Stimulated activated CD8-positive, alpha-beta memory T cell treated with anti-CD3 and anti-CD28 coated beads, Interleukin-12 subunit alpha, Interleukin-12 subunit beta, amount 100 ng/mL, for 24 hours (primary cell): ENCODE results near the gene ITPKC.
A peak's percentile ranks its signal among the peaks of the same experiment; 100 is the strongest.

Source experiments
- DNase-seq: peaks from one replicate; pipeline ENCODE4 v3.0.0-alpha.2; 2020; ENCODE audit errors: extremely low read depth

ITPKC gene

DNA sequence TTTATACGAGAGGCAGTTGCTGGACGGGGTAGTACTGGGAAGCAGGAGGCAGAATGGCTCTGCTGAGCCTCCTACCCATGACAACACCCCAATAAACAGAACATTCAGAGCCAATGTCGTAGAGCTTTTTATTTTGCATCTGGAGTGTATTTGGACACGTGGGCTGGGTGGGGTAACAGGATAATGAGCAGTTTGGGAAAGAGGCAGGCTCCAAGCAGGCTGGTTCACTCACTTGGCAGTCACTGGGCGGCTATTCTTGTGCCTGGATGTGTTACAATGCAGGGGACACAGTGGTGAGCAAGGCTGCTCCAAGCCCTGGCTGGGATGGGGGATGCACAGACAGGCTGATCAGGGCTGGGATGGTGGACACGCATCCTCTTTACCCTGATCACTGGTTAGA lies 23.8 kb downstream of the ITPKC start:
- no peak for DNase-seq

DNA sequence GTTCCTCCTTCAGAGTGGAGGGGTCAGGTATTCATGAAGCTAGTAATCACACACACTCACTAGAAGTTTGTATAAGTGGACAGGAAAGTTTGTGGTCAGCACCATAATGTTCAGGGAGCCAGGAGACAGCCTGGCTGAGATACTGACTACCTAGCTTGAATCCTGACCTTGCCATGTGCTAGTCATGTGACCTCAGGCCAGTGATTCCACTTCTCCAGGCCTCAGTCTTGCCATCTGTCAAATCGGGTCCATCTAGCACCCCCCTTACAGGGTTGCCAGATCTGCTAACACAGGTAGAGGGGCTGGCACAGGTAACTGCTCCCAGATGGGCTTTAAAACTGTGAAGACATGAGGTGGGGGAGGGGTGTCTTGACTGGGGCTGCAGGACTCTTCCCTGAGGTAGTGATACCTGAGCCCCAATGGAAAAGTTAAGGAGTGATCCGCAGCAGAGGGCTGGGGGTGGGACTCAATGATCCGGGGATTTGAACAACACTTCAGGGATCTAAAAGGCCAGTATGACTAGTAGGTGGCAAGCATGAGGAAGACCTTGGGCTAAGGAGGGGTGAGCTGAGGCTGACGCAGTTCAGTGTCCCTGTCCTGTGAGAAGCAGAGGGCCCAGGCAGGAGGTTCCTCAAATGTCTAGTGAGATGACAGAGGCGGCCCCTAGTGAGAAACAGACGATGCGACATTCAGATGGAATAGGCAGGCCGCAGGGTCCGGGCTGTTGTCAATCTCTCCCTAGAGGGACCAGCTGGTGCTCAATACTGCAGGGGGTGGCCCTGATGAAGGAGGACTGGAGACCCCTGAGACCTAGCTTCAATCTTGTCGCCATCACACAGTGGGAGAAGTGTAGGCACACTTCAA lies 24.8 kb downstream of the ITPKC start:
- no peak for DNase-seq

DNA sequence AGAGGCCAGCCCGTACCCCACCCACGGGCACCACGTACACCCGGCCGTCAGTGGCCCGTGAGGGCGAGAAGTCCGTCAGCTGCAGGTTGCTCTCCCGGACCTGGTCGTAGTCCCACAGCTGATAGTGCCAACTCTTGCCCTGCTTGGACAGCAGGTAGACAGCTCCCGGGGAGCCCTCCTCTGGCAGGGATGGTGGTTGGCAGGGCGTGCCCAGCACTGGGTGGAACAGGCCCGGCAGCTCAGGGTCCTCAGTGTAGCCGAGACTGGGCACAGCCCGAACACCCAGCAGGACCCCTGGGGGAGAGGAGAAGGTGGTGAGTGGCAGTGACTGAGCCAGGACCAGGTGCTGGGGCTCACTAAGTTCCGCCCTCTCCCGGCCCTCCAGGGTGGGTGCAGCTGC lies 25.6 kb downstream of the ITPKC start:
- no peak for DNase-seq

DNA sequence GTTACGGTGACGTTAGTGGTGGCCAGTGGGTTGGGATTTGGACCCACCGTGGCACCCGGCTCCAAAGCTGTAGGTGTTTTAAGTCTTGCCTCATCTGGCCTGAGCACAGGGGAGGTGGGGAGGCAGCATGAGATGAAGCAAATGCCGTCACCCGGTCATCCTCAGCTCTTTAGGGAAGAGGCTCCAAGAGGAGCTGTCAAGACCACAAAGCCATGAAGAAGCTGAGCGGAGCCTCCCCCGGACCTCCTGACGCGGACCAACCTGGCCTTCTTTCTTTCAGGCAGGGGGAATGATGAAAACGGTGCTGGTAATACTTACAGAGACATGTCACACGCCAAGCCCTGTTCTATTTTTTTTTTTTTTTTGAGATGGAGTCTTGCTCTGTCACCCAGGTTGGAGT lies 26.0 kb downstream of the ITPKC start:
- no peak for DNase-seq

DNA sequence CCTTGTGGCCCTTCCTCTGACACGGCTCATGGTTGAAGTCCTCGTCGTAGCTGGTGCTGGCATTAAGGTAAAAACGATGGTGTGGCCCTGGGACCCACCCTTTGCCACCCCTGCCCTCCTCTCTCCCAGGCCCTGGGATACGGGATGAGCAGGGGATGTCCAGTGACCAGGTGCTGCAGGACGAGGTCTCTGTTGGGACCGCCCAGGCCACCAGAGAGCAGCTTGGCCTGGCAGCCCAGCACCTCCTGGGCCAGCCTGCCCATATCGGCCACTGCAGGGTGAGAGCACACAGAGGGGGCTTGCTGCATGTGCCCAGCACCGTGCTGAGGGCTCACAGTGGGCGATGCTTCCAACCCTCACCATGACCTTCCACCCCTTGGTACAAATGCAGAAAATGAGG lies 27.0 kb downstream of the ITPKC start:
- no peak for DNase-seq

DNA sequence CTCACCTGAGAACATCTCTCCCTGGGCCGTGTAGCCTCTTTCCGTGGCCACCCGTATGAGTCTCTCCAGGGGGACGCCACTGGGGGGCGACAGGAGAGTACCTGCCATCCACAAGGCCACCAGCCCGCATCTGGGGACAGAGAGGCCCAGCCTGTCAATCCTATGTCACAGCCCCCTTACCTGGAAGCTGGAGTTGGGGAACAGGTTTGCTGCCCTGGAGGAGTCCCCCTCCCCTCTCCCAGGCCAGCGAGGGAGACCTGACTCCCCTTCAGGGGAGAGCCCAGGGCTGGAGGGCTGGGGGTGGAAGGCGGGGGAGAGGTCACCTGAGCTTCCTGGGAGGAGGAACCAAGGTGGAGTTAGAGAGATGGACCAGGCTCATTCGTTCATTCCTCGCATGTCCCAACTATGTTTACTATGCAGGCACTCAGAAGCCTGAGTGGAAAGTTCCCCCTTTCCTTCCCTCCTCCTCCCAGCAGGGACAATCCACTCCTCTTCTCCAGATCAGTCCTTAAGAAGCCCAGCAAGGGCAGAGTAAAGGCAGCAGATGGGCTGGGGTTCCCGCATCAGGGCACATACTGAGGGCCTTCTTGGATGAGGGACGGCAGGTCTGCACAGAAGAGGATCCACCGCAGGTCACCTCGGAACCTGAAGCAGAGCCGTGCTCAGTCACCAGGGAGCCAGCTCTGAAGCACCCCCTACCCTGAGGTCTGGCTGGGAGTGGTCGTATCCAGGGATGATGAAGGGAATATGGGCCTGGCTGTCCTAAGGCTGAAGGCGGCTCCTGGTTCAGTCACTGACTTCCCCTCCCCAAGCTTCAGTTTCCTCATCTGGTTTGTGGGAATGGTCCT lies 27.9 kb downstream of the ITPKC start:
- DNase-seq: no peak

DNA sequence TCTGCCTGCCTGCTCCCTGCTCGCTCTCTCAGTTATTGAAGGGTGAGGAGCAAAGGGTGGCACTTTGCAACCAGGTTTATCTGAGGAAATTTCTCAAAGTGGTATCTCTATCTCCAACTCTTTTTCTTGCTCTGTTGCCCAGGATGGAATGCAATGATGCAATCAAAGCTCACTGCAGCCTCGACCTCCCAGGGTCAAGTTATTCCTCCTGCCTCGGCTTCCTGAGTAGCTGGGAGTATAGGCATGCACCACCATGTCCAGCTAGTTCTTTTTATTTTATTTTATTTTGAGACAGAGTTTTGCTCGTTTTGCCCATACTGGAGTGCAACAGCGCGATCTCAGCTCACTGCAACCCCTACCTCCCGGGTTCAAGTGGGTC lies 28.5 kb downstream of the ITPKC start:
- DNase-seq: no peak

DNA sequence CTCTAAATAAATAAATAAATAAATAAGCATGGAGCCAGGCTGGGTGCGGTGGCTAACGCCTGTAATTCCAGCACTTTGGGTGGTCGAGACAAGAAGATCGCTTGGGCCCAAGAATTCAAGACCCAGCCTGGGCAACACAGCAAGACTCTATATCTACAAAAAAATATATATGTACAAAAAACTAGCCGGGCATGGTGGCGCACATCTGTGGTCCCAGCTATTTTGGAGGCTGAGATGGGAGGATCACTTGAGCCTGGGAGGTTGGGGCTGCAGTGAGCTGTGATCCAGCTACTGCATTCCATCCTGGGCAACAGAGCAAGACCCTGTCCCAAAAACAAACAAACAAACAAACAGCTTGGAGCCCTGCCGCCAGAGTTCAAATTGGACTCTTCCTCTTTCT lies 30.6 kb downstream of the ITPKC start:
- DNase-seq: no peak

DNA sequence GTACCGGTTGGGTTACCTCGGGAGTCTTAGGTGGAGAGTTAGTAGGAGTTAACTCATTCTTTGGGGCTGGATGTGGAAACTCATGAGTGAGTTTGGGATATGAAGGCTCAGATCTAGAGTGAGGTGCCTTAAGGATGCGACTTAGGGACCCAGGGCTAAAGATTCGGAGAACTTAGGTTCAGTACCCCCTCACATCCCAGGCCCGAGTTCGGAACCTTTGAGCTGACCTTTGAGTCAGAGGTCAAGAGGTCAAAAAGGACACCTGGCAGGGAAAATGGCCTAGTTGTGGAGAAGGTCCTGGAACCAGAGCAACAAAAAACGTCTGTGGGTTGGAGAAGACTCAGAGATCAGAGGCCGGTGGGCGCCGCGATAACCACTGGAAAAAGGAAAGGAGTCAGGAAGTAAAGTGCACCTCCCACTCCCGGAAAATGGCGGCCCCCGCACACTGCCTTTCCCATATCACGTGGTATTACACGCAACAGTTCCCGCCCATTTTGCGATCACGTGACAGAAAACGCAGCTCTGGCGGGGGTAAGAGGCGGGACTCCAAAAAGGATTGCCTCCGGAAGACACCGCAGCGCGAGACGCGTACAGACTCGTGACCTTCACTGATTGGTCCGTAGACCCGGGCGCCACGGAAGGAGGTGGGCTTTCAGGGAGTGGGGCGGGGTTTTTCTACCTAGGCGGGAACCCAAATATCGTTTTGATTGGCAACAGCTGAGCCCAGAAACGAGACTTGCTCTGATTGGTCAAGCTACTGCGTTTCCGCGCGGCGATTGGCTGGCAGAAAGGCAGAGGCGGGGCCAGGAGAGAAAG lies 33.4 kb downstream of the ITPKC start, which contains the start of gene ACTMAP:
Gene ACTMAP, minus strand, starts transcription at position 420 of the 816 bp plus-strand sequence. CDS start 674 bp downstream, outside the sequence.
- DNase-seq: peak; percentile 96

DNA sequence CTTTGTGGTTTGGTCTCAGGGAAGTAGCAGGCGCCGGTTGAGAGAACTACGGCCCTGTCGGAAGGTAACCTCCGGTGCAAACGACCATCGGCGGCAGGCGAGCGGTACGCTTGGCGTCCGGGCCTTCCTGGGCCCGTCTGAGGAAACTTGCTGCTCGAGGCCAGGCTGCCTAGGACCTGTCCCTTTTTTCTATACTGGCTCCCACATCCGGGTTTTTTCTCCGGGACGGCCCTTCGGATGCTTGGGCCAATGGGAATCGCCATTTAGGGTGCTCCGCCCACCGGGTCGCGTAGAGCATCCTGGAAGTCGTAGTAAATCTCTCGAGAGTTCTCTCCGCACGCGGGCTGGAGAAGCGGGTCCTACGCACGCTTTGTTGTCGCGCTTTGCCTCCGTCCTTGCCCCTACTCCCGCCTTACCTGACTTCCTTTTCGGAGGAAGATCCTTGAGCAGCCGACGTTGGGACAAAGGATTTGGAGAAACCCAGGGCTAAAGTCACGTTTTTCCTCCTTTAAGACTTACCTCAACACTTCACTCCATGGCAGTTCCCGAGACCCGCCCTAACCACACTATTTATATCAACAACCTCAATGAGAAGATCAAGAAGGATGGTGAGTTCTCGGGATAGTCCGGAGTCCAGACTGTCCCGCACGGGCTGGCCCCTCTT lies 34.1 kb downstream of the ITPKC start, which contains the start of gene SNRPA:
Gene SNRPA, plus strand, starts transcription at position 330 of the 664 bp plus-strand sequence. Its CDS starts 206 bp downstream, at position 536.
- peak; percentile 90 for DNase-seq

DNA sequence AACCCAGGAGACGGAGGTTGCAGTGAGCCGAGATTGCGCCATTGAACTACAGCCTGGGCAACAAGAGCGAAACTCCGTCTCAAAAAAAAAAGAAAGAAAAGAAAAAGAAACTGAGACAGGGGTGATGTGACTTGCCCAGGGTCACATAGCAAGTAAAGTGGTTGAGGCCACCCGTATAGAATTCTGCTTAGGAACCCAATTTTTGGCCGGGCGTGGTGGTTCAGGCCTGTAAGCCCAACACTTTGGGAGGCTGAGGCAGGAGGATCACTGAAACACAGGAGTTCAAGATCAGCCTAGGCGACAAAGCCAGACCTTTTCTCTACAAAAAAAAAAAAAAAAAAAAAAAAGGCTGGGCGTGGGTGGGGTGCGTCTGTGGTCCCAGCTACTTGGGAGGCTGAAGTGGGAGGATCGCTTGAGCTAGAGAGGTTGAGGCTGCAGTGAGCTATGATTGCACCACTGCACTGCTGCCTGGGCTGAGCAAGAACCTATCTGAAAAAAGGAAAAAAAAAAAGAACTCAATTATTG lies 35.4 kb downstream of the ITPKC start:
- DNase-seq: no peak

DNA sequence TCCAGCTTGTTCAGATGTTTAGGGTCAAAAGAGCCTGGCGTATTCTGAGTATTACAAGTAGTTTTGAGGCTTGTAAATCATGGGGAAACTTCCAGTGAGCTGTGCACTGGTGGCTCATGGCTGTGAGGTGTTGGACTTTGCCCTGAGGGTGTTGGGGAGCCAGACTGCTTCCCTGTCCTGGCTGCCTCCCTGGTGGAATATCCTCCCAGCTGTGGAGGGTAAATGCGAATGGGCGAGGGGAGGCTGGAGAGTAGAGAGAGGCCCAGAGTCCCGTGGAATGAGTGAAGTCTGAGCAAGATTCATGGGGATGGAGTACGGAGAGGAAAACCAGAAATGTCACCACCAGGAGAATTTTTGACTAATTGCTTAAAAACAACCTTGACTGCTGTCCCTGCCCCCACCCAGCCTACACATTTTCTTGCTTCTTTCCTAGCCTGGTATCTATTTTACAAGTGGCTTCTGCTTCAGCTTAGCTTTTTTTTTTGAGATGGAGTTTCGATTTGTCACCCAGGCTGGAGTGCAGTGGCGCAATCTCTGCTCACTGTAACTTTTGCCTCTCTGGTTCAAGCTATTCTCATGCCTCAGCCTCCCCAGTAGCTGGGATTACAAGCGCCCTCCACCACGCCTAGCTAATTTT lies 37.8 kb downstream of the ITPKC start:
- no peak for DNase-seq

DNA sequence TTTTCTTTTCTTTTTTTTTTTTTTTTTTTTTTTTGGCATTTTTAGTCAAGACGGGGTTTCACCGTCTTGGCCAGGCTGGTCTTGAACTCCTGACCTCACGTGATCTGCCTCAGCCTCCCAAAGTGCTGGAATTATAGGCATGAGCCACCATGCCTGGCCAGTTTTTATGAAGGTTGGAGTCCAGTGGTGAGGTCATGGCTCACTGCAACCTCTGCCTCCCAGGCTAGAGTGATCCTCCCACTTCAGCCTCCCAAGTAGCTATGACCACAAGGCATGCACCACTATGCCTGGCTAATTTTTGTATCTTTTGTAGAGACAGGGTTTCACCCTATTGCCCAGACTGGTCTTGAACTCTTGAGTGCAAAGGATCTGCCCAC lies 38.3 kb downstream of the ITPKC start:
- DNase-seq: no peak

DNA sequence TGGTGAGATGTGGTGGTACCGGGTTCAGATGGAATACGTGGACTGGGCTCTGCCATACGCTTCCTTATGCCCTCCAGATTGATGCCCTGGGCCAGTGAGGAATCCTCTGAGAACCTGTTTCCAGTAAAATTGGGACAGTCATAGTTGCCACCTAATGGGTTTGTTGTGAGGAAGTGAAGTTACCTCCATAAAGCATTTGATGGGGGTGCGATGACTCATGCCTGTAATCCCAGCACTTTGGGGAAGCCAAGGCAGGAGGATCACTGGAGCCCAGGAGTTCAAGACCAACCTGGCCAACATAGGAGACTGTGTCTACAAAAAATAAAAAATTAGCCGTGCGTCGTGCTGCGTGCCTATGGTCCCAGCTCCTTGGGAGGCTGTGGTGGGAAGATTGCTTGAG lies 38.9 kb downstream of the ITPKC start:
- no peak for DNase-seq

DNA sequence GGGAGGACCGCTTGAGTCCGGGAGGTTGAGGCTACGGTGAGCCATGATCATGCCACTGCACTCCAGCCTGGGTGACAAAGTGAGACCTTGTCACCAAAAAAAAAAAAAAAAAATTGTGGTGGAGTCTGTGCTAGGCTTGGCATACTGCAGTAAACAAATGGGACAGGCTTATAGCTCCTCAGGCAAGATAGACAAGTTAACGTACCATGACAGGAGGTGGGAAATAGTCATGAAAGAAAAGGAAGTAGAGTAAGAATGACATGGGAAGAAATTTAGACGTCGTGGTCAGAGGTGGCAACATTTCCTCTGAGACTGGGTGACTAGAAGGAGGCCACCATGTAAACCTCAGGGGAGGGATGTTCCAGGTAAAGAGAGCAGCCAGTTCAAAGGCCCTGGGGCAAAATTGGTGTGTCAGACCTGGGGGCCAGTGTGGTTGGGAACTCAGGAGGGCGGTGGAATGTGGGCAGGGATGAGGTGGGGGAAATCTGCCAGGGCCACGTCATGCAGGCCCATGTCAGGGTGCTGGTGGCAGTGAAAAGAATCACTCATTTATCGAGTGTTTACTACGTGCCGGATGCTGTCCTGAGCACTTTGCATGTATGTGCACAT lies 39.7 kb downstream of the ITPKC start:
- DNase-seq: no peak

DNA sequence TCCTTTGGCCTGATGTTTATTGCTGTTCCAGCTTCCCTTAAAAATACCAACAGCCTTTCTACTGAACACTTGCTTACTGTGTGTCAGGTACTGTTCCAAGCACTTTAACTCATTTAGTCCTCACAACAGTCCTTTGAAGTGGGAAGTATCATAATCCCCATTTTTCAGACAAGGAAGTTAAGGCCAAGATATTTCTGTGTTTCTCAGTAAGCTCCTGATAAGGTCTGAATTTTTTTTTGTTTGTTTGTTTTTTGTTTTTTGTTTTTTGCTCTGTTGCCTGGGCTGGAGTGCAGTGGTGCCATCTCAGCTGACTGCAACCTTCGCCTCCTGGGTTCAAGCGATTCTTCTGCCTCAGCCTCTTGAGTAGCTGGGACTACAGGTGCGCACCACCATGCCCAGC lies 41.6 kb downstream of the ITPKC start:
- no peak for DNase-seq

DNA sequence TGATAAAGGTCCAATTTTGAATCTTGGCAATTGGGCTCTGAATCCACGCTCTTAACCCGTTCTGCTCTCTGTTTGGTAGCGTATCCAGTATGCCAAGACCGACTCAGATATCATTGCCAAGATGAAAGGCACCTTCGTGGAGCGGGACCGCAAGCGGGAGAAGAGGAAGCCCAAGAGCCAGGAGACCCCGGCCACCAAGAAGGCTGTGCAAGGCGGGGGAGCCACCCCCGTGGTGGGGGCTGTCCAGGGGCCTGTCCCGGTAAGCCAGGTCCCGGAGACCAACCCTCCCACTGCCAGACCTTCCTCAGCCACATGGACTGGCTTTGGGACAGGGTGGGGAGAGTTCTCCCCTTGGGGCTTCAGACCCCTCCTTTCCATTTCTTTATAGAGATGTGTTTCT lies 42.4 kb downstream of the ITPKC start:
- DNase-seq: no peak

DNA sequence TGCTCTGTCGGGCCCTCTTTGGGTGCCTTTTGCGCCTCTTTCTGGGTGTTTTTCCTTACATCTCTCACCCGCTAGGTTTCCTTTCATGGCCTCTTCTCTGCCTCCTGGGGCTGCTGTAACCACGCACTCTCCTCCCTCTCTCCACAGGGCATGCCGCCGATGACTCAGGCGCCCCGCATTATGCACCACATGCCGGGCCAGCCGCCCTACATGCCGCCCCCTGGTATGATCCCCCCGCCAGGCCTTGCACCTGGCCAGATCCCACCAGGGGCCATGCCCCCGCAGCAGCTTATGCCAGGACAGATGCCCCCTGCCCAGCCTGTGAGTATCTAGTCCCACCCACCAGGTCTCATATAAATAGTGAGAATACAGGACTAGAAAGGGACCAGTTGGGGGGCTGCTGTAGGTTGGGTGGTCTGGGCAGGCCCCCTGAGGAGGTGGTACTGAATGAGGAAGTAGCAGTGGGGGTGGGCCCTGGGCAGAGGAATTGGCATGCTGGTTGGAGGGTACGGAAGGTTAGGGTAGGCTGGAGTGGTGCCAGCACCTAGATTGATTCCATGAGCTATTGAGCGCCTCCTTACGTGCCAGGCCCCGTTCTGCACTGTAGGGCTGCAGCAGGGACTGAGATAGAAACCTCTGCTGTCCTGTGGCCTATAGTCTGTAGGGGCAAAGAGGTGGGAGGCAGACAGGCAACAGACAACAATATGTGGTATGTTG lies 46.0 kb downstream of the ITPKC start:
- DNase-seq: no peak

DNA sequence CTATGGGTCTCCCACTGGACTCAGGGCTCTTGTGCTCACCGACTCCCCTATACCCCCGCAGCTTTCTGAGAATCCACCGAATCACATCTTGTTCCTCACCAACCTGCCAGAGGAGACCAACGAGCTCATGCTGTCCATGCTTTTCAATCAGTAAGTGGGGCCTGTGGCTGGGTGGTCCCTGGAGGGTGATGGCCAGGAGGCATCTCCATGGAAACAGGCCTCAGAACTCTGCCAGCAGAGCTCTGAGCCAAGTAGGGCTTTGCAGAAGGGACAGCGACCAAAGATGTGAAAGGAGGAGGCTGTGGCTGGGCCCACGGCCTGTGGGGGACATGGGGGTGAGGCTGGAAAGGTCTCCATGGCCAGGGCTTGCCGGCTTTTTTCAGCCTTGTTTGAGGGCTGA lies 46.6 kb downstream of the ITPKC start:
- no peak for DNase-seq

DNA sequence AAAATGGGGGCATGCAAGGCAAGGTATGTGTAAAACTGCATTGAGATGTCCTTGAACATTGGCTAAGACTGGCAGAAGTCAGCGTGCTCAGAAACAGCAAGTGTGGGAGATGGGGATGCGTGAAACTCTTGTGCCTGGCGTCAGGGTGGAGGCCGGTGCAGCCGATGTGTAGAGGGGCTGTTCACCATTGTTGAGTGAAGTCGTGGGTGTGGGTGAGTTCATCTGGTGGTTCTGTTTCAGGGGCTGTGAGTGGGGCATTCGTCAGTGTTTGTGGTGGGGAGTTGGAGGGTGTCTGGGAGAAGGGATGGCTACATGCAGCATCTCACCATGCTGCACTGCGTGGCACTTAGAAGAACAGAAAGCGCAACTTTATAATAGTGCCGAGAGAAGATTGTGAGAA lies 47.1 kb downstream of the ITPKC start:
- no peak for DNase-seq
